ENCODE results near the gene ARPP19. TPM values are rescaled to one million over a fixed set of nuclear protein-coding genes. Genes with fewer than 3 reads are reported as not detected.
A peak's percentile ranks its signal among the peaks of the same experiment; 100 is the strongest.

ARPP19 gene
- total RNA-seq, 1 experiment from 2014 or later, result 172 TPM

GRCh38 chr15:52503788-52504496, 64.9 kb downstream of the ARPP19 start:
- Mint-ChIP-seq H3K9me3 (ENCODE audit: unreplicated experiment) (no peaks in the 10 kb centered on the region), H3K4me3 (ENCODE audit: unreplicated experiment) (no peak overlapping the region), H3K4me1 (ENCODE audit: insufficient read depth, unreplicated experiment) (peaks cover 16% of the 10 kb centered on the region), H3K27ac (ENCODE audit: low read depth, unreplicated experiment) (peak overlapping the region; percentile 44), H3K27me3 (ENCODE audit: insufficient read depth, unreplicated experiment) (no peaks in the 10 kb centered on the region), H3K36me3 (ENCODE audit: insufficient read depth, unreplicated experiment) (no peaks in the 10 kb centered on the region)
- POLR2A ChIA-PET, result interaction anchor here (0.9 to 1.2 kb wide), 3 partner anchors 11 to 173 kb away, joined by 3 to 5 read pairs (median 3); no protein-coding TSS in a partner anchor
- BruUV-seq (replicated peaks), result no TSS peak
- intact Hi-C loops (cut with micrococcal nuclease), result loop anchor here (1.0 kb wide), 1 partner anchor 9 kb away; no protein-coding TSS in a partner anchor
- CTCF ChIA-PET, result no interaction called here
- peak; percentile 41 for DNase-seq (ENCODE audit: unreplicated experiment)
- TF ChIP-seq CTCF (IDR thresholded peaks at IDR 0.05; ENCODE audit: unreplicated experiment), result no peak

GRCh38 chr15:52502608-52503007, 66.2 kb downstream of the ARPP19 start:
- no peaks in the 10 kb centered on the region for H3K36me3 Mint-ChIP-seq (ENCODE audit: insufficient read depth, unreplicated experiment)
- H3K27ac Mint-ChIP-seq (ENCODE audit: low read depth, unreplicated experiment), result no peak overlapping the region
- no peak overlapping the region for H3K4me3 Mint-ChIP-seq (ENCODE audit: unreplicated experiment)
- H3K4me1 Mint-ChIP-seq (ENCODE audit: insufficient read depth, unreplicated experiment), result peaks cover 16% of the 10 kb centered on the region
- ChIA-PET POLR2A (no interaction called here), CTCF (interaction anchor here (1.1 kb wide), 1 partner anchor 12 kb away, joined by 5 read pairs; no protein-coding TSS in a partner anchor)
- no peaks in the 10 kb centered on the region for H3K27me3 Mint-ChIP-seq (ENCODE audit: insufficient read depth, unreplicated experiment)
- DNase-seq (ENCODE audit: unreplicated experiment), result no peak
- no TSS peak for BruUV-seq (replicated peaks)
- H3K9me3 Mint-ChIP-seq (ENCODE audit: unreplicated experiment), result no peaks in the 10 kb centered on the region
- no peak for TF ChIP-seq CTCF (IDR thresholded peaks at IDR 0.05; ENCODE audit: unreplicated experiment)
- intact Hi-C loops (cut with micrococcal nuclease), result no loop called here

GRCh38 chr15:52499506-52499905, 69.3 kb downstream of the ARPP19 start:
- peaks cover 9% of the 10 kb centered on the region for H3K4me1 Mint-ChIP-seq (ENCODE audit: insufficient read depth, unreplicated experiment)
- BruUV-seq (replicated peaks), result no TSS peak
- H3K27me3 Mint-ChIP-seq (ENCODE audit: insufficient read depth, unreplicated experiment), result no peaks in the 10 kb centered on the region
- ChIA-PET CTCF (interaction anchor here (0.5 to 0.6 kb wide), 2 partner anchors 83 to 132 kb away, joined by 3 to 4 read pairs; no protein-coding TSS in a partner anchor), POLR2A (interaction anchor here (0.7 kb wide), 1 partner anchor 129 kb away, joined by 4 read pairs; no protein-coding TSS in a partner anchor)
- TF ChIP-seq CTCF (IDR thresholded peaks at IDR 0.05; ENCODE audit: unreplicated experiment), result no peak
- no peak overlapping the region for H3K4me3 Mint-ChIP-seq (ENCODE audit: unreplicated experiment)
- H3K27ac Mint-ChIP-seq (ENCODE audit: low read depth, unreplicated experiment), result no peak overlapping the region
- no peak for DNase-seq (ENCODE audit: unreplicated experiment)
- intact Hi-C loops (cut with micrococcal nuclease), result no loop called here
- H3K9me3 Mint-ChIP-seq (ENCODE audit: unreplicated experiment), result no peaks in the 10 kb centered on the region
- no peaks in the 10 kb centered on the region for H3K36me3 Mint-ChIP-seq (ENCODE audit: insufficient read depth, unreplicated experiment)

- POLR2A ChIA-PET, result interaction anchor here (0.7 to 1.9 kb wide), 3 partner anchors 10 to 128 kb away, joined by 4 to 6 read pairs (median 5); no protein-coding TSS in a partner anchor
- CTCF ChIA-PET, result interaction anchor here (0.6 kb wide), 2 partner anchors 37 to 133 kb away, joined by 4 read pairs; no protein-coding TSS in a partner anchor
- BruUV-seq (replicated peaks), result no TSS peak
- Mint-ChIP-seq H3K27ac (ENCODE audit: low read depth, unreplicated experiment) (no peak overlapping the region), H3K27me3 (ENCODE audit: insufficient read depth, unreplicated experiment) (no peaks in the 10 kb centered on the region), H3K4me1 (ENCODE audit: insufficient read depth, unreplicated experiment) (peaks cover 6% of the 10 kb centered on the region), H3K9me3 (ENCODE audit: unreplicated experiment) (no peaks in the 10 kb centered on the region), H3K4me3 (ENCODE audit: unreplicated experiment) (no peak overlapping the region), H3K36me3 (ENCODE audit: insufficient read depth, unreplicated experiment) (no peaks in the 10 kb centered on the region)
- intact Hi-C loops (cut with micrococcal nuclease), result no loop called here
- no peak for TF ChIP-seq CTCF (IDR thresholded peaks at IDR 0.05; ENCODE audit: unreplicated experiment)
- DNase-seq (ENCODE audit: unreplicated experiment), result no peak
These were observed 70.1 kb downstream of the ARPP19 start for GRCh38 chr15:52498706-52499105.

Other genes with a start within 250 kb of the ARPP19 start
- 28.9 and 35.7 TPM in 2 replicates for gene MYO5A, start 40.1 kb downstream of the ARPP19 start, total RNA-seq (2022)
- gene ATOSA, start 110.4 kb upstream of the ARPP19 start, total RNA-seq (2022), result 21.3 and 27.6 TPM in 2 replicates
- not detected in 2 replicates for gene ONECUT1, start 221.3 kb upstream of the ARPP19 start, total RNA-seq (2022)